Endodermal cell (in vitro differentiated cells): ENCODE data around the gene ARHGEF37. TPM values are rescaled to one million over a fixed set of nuclear protein-coding genes. Genes with fewer than 3 reads are reported as not detected.

Source experiments
- DNase-seq: peaks from one replicate; pipeline ENCODE4 v3.0.0-alpha.2; 2017
- H3K27ac ChIP-seq: 2 replicates; pipeline ENCODE4 v1.5.1; 2013; ENCODE audit warnings: mild to moderate bottlenecking, low read depth, low read length, moderate library complexity
- H3K27me3 ChIP-seq: 2 replicates; pipeline ENCODE4 v1.6.1; 2013; ENCODE audit warnings: mild to moderate bottlenecking, low read length, moderate library complexity; ENCODE audit not compliant: insufficient read depth, control insufficient read depth, poor library complexity, severe bottlenecking
- H3K36me3 ChIP-seq: 2 replicates; pipeline ENCODE4 v1.7.0; 2013; ENCODE audit warnings: mild to moderate bottlenecking, low read length, moderate library complexity; ENCODE audit not compliant: control insufficient read depth, insufficient read depth
- H3K4me1 ChIP-seq: one replicate; pipeline ENCODE4 v1.7.0; 2013; ENCODE audit warnings: low read length; ENCODE audit not compliant: control insufficient read depth, insufficient read depth
- H3K4me3 ChIP-seq: 2 replicates; pipeline ENCODE4 v1.5.1; 2013; ENCODE audit warnings: mild to moderate bottlenecking, low read length, moderate library complexity
- H3K9ac ChIP-seq: 2 replicates; pipeline ENCODE4 v1.6.1; 2013; ENCODE audit warnings: mild to moderate bottlenecking, low read length, moderate library complexity; ENCODE audit not compliant: poor library complexity, severe bottlenecking; ENCODE audit errors: extremely low read depth
- H3K9me3 ChIP-seq: 2 replicates; pipeline ENCODE4 v1.6.1; 2013; ENCODE audit warnings: mild to moderate bottlenecking, low read length, moderate library complexity; ENCODE audit not compliant: control insufficient read depth
- H3K27ac Mint-ChIP-seq: 2 replicates; pipeline ENCODE4 v1.8.0; 2020; ENCODE audit warnings: mixed read lengths
- H3K27me3 Mint-ChIP-seq: 2 replicates; pipeline ENCODE4 v1.8.0; 2021; ENCODE audit warnings: mild to moderate bottlenecking, mixed read lengths; ENCODE audit not compliant: insufficient read depth
- H3K36me3 Mint-ChIP-seq: 2 replicates; pipeline ENCODE4 v1.8.0; 2020; ENCODE audit warnings: low read depth, mixed read lengths
- H3K4me1 Mint-ChIP-seq: 2 replicates; pipeline ENCODE4 v1.8.0; 2020; ENCODE audit warnings: mixed read lengths
- H3K4me3 Mint-ChIP-seq: 2 replicates; pipeline ENCODE4 v1.8.0; 2020; ENCODE audit warnings: mild to moderate bottlenecking, moderate library complexity, mixed read lengths
- H3K9me3 Mint-ChIP-seq: 2 replicates; pipeline ENCODE4 v1.8.0; 2020; ENCODE audit warnings: mild to moderate bottlenecking, mixed read lengths
- WGBS, 2 experiments: methylation state at CpG; one replicate each; pipeline versions ENCODE4 v1.1.5 to v1.1.7; 2013; ENCODE audit warnings: missing lambda C conversion rate in 2 of 2, mixed read lengths in 1 of 2; ENCODE audit not compliant: insufficient coverage in 1 of 2, insufficient read length in 1 of 2; 5-methylcytosine and 5-hydroxymethylcytosine counted together
- total RNA-seq, 2 donors: library from RNA; stranded (reverse); fragmentation: NEBNext Ultra II Directional in 1 of 2; extraction: Animal tissue kit (Norgen Biotek cat#: 25700) in 1 of 2; gene quantifications; 2 replicates in 1 of 2; 3 replicates in 1 of 2; pipeline ENCODE4 v1.2.1, GENCODE V29; 2021
- TF ChIP-seq, protein P1 (sequence below): fragments of 200-600 bp; sonication (generic); conservative IDR thresholded peaks from 2 replicates; pipeline ENCODE4 v1.5.0; 2021; ENCODE audit warnings: antibody characterized with exemption, mild to moderate bottlenecking

The ARHGEF37 gene
- total RNA-seq, 2 donors from 2014 or later = 0.57 to 0.93 TPM

DNA sequence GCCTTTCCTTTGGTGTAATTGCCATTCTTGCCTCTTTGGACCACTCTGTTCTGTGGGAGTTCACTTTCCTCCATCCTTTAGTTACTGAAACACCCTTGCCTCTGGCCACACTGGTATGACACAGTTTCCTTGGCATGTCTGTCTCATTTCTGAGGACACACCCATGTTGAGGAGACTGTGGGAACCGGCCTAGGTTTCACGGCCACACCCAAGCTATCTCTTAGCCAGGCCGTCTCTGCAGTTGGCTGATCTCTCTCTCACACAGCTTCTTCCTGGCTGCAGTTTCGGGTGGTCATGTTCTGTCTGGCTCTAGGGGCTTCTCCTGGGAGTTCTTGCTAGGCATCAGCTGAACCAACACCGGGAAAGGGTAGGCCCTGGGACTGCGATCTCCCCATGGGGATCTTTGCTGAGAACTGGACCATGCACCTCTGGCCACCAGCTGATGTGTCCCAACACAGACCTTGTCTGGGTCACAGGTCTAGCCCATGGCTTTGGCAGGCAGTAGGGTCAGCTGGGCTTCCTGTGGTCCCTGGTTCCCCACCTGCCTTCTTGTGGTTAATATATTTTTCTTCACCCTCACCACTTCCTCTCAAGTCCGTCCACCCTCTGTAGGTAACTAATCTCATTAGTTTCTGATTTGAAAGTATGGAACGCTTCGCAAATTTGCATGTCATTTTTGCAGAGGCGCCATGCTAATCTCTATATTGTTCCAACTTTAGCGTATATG lies 24.9 kb downstream of the ARHGEF37 start:
- Mint-ChIP-seq H3K27me3 (no peaks in the 10 kb centered on the region), H3K4me3 (no peak overlapping the region), H3K4me1 (no peaks in the 10 kb centered on the region), H3K36me3 (no peaks in the 10 kb centered on the region), H3K27ac (no peak overlapping the region), H3K9me3 (peaks cover 10% of the 10 kb centered on the region)
- Histone ChIP-seq H3K9me3 (peaks cover 9% of the 10 kb centered on the region), H3K9ac (no peak overlapping the region), H3K4me3 (no peak overlapping the region), H3K27me3 (no peaks in the 10 kb centered on the region), H3K36me3 (no peaks in the 10 kb centered on the region), H3K4me1 (no peaks in the 10 kb centered on the region), H3K27ac (no peak overlapping the region)
- TF ChIP-seq, protein P1, sequence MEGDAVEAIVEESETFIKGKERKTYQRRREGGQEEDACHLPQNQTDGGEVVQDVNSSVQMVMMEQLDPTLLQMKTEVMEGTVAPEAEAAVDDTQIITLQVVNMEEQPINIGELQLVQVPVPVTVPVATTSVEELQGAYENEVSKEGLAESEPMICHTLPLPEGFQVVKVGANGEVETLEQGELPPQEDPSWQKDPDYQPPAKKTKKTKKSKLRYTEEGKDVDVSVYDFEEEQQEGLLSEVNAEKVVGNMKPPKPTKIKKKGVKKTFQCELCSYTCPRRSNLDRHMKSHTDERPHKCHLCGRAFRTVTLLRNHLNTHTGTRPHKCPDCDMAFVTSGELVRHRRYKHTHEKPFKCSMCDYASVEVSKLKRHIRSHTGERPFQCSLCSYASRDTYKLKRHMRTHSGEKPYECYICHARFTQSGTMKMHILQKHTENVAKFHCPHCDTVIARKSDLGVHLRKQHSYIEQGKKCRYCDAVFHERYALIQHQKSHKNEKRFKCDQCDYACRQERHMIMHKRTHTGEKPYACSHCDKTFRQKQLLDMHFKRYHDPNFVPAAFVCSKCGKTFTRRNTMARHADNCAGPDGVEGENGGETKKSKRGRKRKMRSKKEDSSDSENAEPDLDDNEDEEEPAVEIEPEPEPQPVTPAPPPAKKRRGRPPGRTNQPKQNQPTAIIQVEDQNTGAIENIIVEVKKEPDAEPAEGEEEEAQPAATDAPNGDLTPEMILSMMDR = no peak
- WGBS, 2 experiments = 92 to 95% methylated on average over 8 to 11 of the region's 11 CpGs
- DNase-seq = no peak

- H3K9ac ChIP-seq = no peak overlapping the region
- Mint-ChIP-seq H3K4me1 (no peaks in the 10 kb centered on the region), H3K9me3 (peaks cover 10% of the 10 kb centered on the region), H3K36me3 (no peaks in the 10 kb centered on the region), H3K27me3 (no peaks in the 10 kb centered on the region), H3K27ac (no peak overlapping the region), H3K4me3 (no peak overlapping the region)
- H3K27ac ChIP-seq = no peak overlapping the region
- peaks cover 9% of the 10 kb centered on the region for H3K9me3 ChIP-seq
- no peaks in the 10 kb centered on the region for H3K27me3 ChIP-seq
- H3K4me3 ChIP-seq = no peak overlapping the region
- no peaks in the 10 kb centered on the region for H3K36me3 ChIP-seq
- TF ChIP-seq, protein P1 = no peak
- WGBS, 2 experiments = 92 to 100% methylated on average over 2 to 4 of the region's 4 CpGs
- DNase-seq = no peak
- no peaks in the 10 kb centered on the region for H3K4me1 ChIP-seq
Observed at GRCh38 chr5:149608936-149609545, 27.7 kb downstream of the ARHGEF37 start.

- Histone ChIP-seq H3K4me3 (no peak overlapping the region), H3K36me3 (no peaks in the 10 kb centered on the region), H3K27ac (no peak overlapping the region), H3K9me3 (peaks cover 9% of the 10 kb centered on the region), H3K4me1 (no peaks in the 10 kb centered on the region), H3K27me3 (no peaks in the 10 kb centered on the region), H3K9ac (no peak overlapping the region)
- H3K4me3 Mint-ChIP-seq = no peak overlapping the region
- TF ChIP-seq, protein P1 = no peak
- DNase-seq = no peak
- no peaks in the 10 kb centered on the region for H3K36me3 Mint-ChIP-seq
- 94% methylated on average over 13 to 14 of the region's 14 CpGs for WGBS, 2 experiments
- no peaks in the 10 kb centered on the region for H3K27me3 Mint-ChIP-seq
- no peaks in the 10 kb centered on the region for H3K4me1 Mint-ChIP-seq
- H3K27ac Mint-ChIP-seq = no peak overlapping the region
- H3K9me3 Mint-ChIP-seq = peaks cover 10% of the 10 kb centered on the region
Observed at GRCh38 chr5:149609640-149610219, 28.4 kb downstream of the ARHGEF37 start.
